ENCODE data around the gene KRT77.

Gene KRT77

GRCh38 chr12:52685406-52685890 is 17.9 kb downstream of the KRT77 start:
- no peak for TF ChIP-seq SUZ12 (IDR thresholded peaks at IDR 0.05)
- TF ChIP-seq ARNT (IDR thresholded peaks at IDR 0.05): no peak
- TF ChIP-seq CTBP1 (IDR thresholded peaks at IDR 0.05; ENCODE audit: borderline replicate concordance): no peak
- no peak for TF ChIP-seq NFRKB (IDR thresholded peaks at IDR 0.05)
- no peak for TF ChIP-seq SP1 (IDR thresholded peaks at IDR 0.05)
- no peak for TF ChIP-seq L3MBTL2 (conservative IDR thresholded peaks at IDR 0.05)
- TF ChIP-seq FOXM1 (IDR thresholded peaks at IDR 0.05; ENCODE audit: borderline replicate concordance): no peak
- ChIA-PET POLR2A (no interaction called here), CTCF (no interaction called here)
- DNase-seq (ENCODE audit: extremely low spot score): no peak

- ChIA-PET CTCF (no interaction called here), POLR2A (no interaction called here)
- TF ChIP-seq BHLHE40 (IDR thresholded peaks at IDR 0.05; ENCODE audit: borderline replicate concordance) (no peak), TARDBP (IDR thresholded peaks at IDR 0.05) (no peak), LEF1 (IDR thresholded peaks at IDR 0.05; ENCODE audit: borderline replicate concordance) (no peak), FOXK2 (IDR thresholded peaks at IDR 0.05) (no peak), L3MBTL2 (conservative IDR thresholded peaks at IDR 0.05) (no peak), FOXA1 (IDR thresholded peaks at IDR 0.05) (no peak), HDGF (IDR thresholded peaks at IDR 0.05; ENCODE audit: borderline replicate concordance) (no peak), ELF4 (IDR thresholded peaks at IDR 0.05) (no peak), SP1 (IDR thresholded peaks at IDR 0.05) (no peak), ZNF384 (IDR thresholded peaks at IDR 0.05) (no peak)
- no peak for DNase-seq (ENCODE audit: extremely low spot score)
Measured at GRCh38 chr12:52684431-52684830, 18.9 kb downstream of the KRT77 start.

- TF ChIP-seq ZNF384 (IDR thresholded peaks at IDR 0.05): no peak
- no peak for TF ChIP-seq HDGF (IDR thresholded peaks at IDR 0.05; ENCODE audit: borderline replicate concordance)
- no peak for TF ChIP-seq CTBP1 (IDR thresholded peaks at IDR 0.05; ENCODE audit: borderline replicate concordance)
- TF ChIP-seq ARNT (IDR thresholded peaks at IDR 0.05): no peak
- TF ChIP-seq L3MBTL2 (conservative IDR thresholded peaks at IDR 0.05): no peak
- no peak for TF ChIP-seq FOXA1 (IDR thresholded peaks at IDR 0.05)
- no peak for TF ChIP-seq PKNOX1 (IDR thresholded peaks at IDR 0.05)
- TF ChIP-seq BHLHE40 (IDR thresholded peaks at IDR 0.05; ENCODE audit: borderline replicate concordance): no peak
- no peak for TF ChIP-seq NFRKB (IDR thresholded peaks at IDR 0.05)
- TF ChIP-seq SP1 (IDR thresholded peaks at IDR 0.05): no peak
- no peak for TF ChIP-seq LEF1 (IDR thresholded peaks at IDR 0.05; ENCODE audit: borderline replicate concordance)
- no peak for TF ChIP-seq FOXK2 (IDR thresholded peaks at IDR 0.05)
- TF ChIP-seq TARDBP (IDR thresholded peaks at IDR 0.05): no peak
- TF ChIP-seq ELF4 (IDR thresholded peaks at IDR 0.05): no peak
- no peak for TF ChIP-seq FOXM1 (IDR thresholded peaks at IDR 0.05; ENCODE audit: borderline replicate concordance)
- TF ChIP-seq SUZ12 (IDR thresholded peaks at IDR 0.05): no peak
- POLR2A ChIA-PET: no interaction called here
- CTCF ChIA-PET: no interaction called here
- DNase-seq (ENCODE audit: extremely low spot score): no peak
Measured at GRCh38 chr12:52683575-52684300, 19.6 kb downstream of the KRT77 start.

- ChIA-PET CTCF (no interaction called here), POLR2A (no interaction called here)
- DNase-seq (ENCODE audit: extremely low spot score): no peak
- TF ChIP-seq PKNOX1 (IDR thresholded peaks at IDR 0.05) (no peak), FOXA1 (IDR thresholded peaks at IDR 0.05) (no peak), ELF4 (IDR thresholded peaks at IDR 0.05) (no peak), L3MBTL2 (conservative IDR thresholded peaks at IDR 0.05) (no peak), SP1 (IDR thresholded peaks at IDR 0.05) (no peak), LEF1 (IDR thresholded peaks at IDR 0.05; ENCODE audit: borderline replicate concordance) (no peak), SUZ12 (IDR thresholded peaks at IDR 0.05) (no peak), FOXM1 (IDR thresholded peaks at IDR 0.05; ENCODE audit: borderline replicate concordance) (no peak), ZNF384 (IDR thresholded peaks at IDR 0.05) (no peak), FOXK2 (IDR thresholded peaks at IDR 0.05) (no peak), CTBP1 (IDR thresholded peaks at IDR 0.05; ENCODE audit: borderline replicate concordance) (no peak), BHLHE40 (IDR thresholded peaks at IDR 0.05; ENCODE audit: borderline replicate concordance) (no peak), ARNT (IDR thresholded peaks at IDR 0.05) (no peak), HDGF (IDR thresholded peaks at IDR 0.05; ENCODE audit: borderline replicate concordance) (no peak), NFRKB (IDR thresholded peaks at IDR 0.05) (no peak), TARDBP (IDR thresholded peaks at IDR 0.05) (no peak)
Measured at GRCh38 chr12:52682938-52683574, 20.3 kb downstream of the KRT77 start.

GRCh38 chr12:52682381-52682660 is 21.0 kb downstream of the KRT77 start:
- TF ChIP-seq FOXM1 (IDR thresholded peaks at IDR 0.05; ENCODE audit: borderline replicate concordance) (no peak), SUZ12 (IDR thresholded peaks at IDR 0.05) (no peak), FOXA1 (IDR thresholded peaks at IDR 0.05) (no peak), L3MBTL2 (conservative IDR thresholded peaks at IDR 0.05) (no peak), CTBP1 (IDR thresholded peaks at IDR 0.05; ENCODE audit: borderline replicate concordance) (no peak), ZNF384 (IDR thresholded peaks at IDR 0.05) (no peak), ELF4 (IDR thresholded peaks at IDR 0.05) (no peak), PKNOX1 (IDR thresholded peaks at IDR 0.05) (no peak), SP1 (IDR thresholded peaks at IDR 0.05) (no peak), BHLHE40 (IDR thresholded peaks at IDR 0.05; ENCODE audit: borderline replicate concordance) (no peak), FOXK2 (IDR thresholded peaks at IDR 0.05) (no peak)
- CTCF ChIA-PET: no interaction called here
- DNase-seq (ENCODE audit: extremely low spot score): no peak
- POLR2A ChIA-PET: no interaction called here
